HCT116 (cell line): ENCODE data around the gene HPCAL1. TPM values are rescaled to one million over a fixed set of nuclear protein-coding genes. Genes with fewer than 3 reads are reported as not detected.
A peak's percentile ranks its signal among the peaks of the same experiment; 100 is the strongest.

Experiments used
- ATAC-seq: fragments of 200-7000 bp; cut with Tn5 transposase; 2 replicates; pipeline ENCODE4 v1.9.1; 2020; ENCODE audit warnings: mild to moderate bottlenecking, moderate library complexity
- BruUV-seq: library from RNA; stranded (reverse); fragments of 400-500 nt; replicated peaks from 2 replicates; lab custom pipeline; 2021; lab: Mats Ljungman, UMichigan
- CTCF ChIA-PET: fragments of 300-600 bp; sonication (Branson Sonifier 250); formaldehyde crosslinking; loops from one replicate; lab custom pipeline; 2021; ENCODE audit warnings: antibody characterized with exemption; lab: Charles Lee
- POLR2A ChIA-PET: fragments of 300-600, 350-600 bp; sonication (Branson Sonifier 250); formaldehyde crosslinking; loops from one replicate; lab custom pipeline; 2021; ENCODE audit warnings: antibody characterized with exemption; lab: Charles Lee
- RAD21 ChIA-PET, 2 experiments: fragments of 300-600 bp; sonication (Branson Sonifier 250); formaldehyde crosslinking; loops; one replicate each; lab custom pipeline; 2023; ENCODE audit warnings: low total read pairs in 2 of 2; ENCODE audit not compliant: uncharacterized antibody in 2 of 2, unreplicated experiment in 2 of 2, low non-redundant PET in 1 of 2; lab: Charles Lee
- DNase-seq: peaks from one replicate; pipeline ENCODE4 v3.0.0-alpha.2; 2010; ENCODE audit warnings: low read depth, low spot score
- H2AFZ ChIP-seq: fragments of 200-600 bp; shearing (Covaris generic), sonication (generic); 2 replicates; pipeline ENCODE4 v1.6.1; 2017; ENCODE audit warnings: low read depth, mixed run types, mixed read lengths, antibody characterized with exemption, low read length; ENCODE audit not compliant: poor library complexity, severe bottlenecking
- H3K27ac ChIP-seq: 2 replicates; pipeline ENCODE4 v1.5.1; 2012; ENCODE audit warnings: low read depth, low read length
- H3K27me3 ChIP-seq: fragments of 200-600 bp; sonication (generic); 2 replicates; pipeline ENCODE4 v1.6.1; 2016; ENCODE audit warnings: mixed run types, low read length, mixed read lengths; ENCODE audit not compliant: insufficient read depth
- H3K36me3 ChIP-seq, 2 experiments: fragments of 200-500 bp in 1 of 2; fragments of 200-600 bp in 1 of 2; sonication (Bioruptor generic) in 1 of 2; sonication (generic) in 1 of 2; 2 replicates each; pipeline versions ENCODE4 v1.5.1 to v1.6.1; 2014 to 2016; ENCODE audit warnings: low read length in 2 of 2, inconsistent platforms in 1 of 2, mixed read lengths in 1 of 2, mixed run types in 1 of 2; ENCODE audit not compliant: insufficient read depth in 2 of 2, control insufficient read depth in 1 of 2
- H3K4me1 ChIP-seq, 2 experiments: fragments of 200-600 bp in 1 of 2; sonication (generic) in 1 of 2; 2 replicates each; pipeline versions ENCODE4 v1.5.1 to v1.6.1; 2012 to 2017; ENCODE audit warnings: low read length in 2 of 2, inconsistent platforms in 1 of 2, mild to moderate bottlenecking in 1 of 2, mixed read lengths in 1 of 2, mixed run types in 1 of 2, moderate library complexity in 1 of 2; ENCODE audit not compliant: insufficient read depth in 2 of 2, control insufficient read depth in 1 of 2
- H3K4me2 ChIP-seq: fragments of 200-600 bp; sonication (generic); 2 replicates; pipeline ENCODE4 v1.6.1; 2017; ENCODE audit warnings: mixed run types, low read length, mixed read lengths
- H3K4me3 ChIP-seq, 2 experiments: fragments of 200-600 bp in 1 of 2; sonication (generic) in 1 of 2; replicated peaks in 1 of 2; 2 replicates each; pipeline ENCODE4 v1.5.1; 2011 to 2016; ENCODE audit warnings: low read length in 2 of 2, control low read depth in 1 of 2, low read depth in 1 of 2, mild to moderate bottlenecking in 1 of 2, mixed read lengths in 1 of 2, mixed run types in 1 of 2
- H3K79me2 ChIP-seq: fragments of 200-600 bp; sonication (generic); 2 replicates; pipeline ENCODE4 v1.6.1; 2017; ENCODE audit warnings: mild to moderate bottlenecking, mixed run types, low read length, moderate library complexity, mixed read lengths; ENCODE audit not compliant: insufficient read depth
- H3K9ac ChIP-seq: fragments of 200-600 bp; sonication (generic); 2 replicates; pipeline ENCODE4 v1.6.1; 2016; ENCODE audit warnings: low read length, mixed read lengths
- H3K9me2 ChIP-seq: fragments of 200-600 bp; sonication (generic), shearing (Covaris generic); 2 replicates; pipeline ENCODE4 v1.6.1; 2017; ENCODE audit warnings: mixed run types, mild to moderate bottlenecking, moderate library complexity; ENCODE audit not compliant: insufficient read depth
- H3K9me3 ChIP-seq, 2 experiments: fragments of 200-500 bp in 1 of 2; fragments of 200-600 bp in 1 of 2; sonication (Bioruptor generic) in 1 of 2; sonication (generic) in 1 of 2; 2 replicates each; pipeline ENCODE4 v1.6.1; 2014 to 2017; ENCODE audit warnings: low read length in 2 of 2, mixed read lengths in 2 of 2, inconsistent platforms in 1 of 2, low read depth in 1 of 2, mild to moderate bottlenecking in 1 of 2, mixed run types in 1 of 2, moderate library complexity in 1 of 2; ENCODE audit not compliant: control insufficient read depth in 1 of 2, insufficient read depth in 1 of 2
- H4K20me1 ChIP-seq: fragments of 200-600 bp; sonication (generic), shearing (Covaris generic); 2 replicates; pipeline ENCODE4 v1.6.1; 2017; ENCODE audit warnings: mixed run types, mild to moderate bottlenecking, moderate library complexity; ENCODE audit not compliant: insufficient read depth
- CEBPB ChIP-seq: IDR thresholded peaks from 2 replicates; pipeline ENCODE4 v1.6.1; 2012; ENCODE audit warnings: low read depth
- CTCF ChIP-seq, 3 experiments: fragments of 200-600 bp in 1 of 3; sonication (generic) in 1 of 3; IDR thresholded peaks in 2 of 3; conservative IDR thresholded peaks in 1 of 3; 2 replicates each; pipeline ENCODE4 v1.5.1; 2012 to 2017; ENCODE audit warnings: low read depth in 2 of 3, low read length in 2 of 3, antibody characterized with exemption in 1 of 3, borderline replicate concordance in 1 of 3, control low read depth in 1 of 3, mild to moderate bottlenecking in 1 of 3, mixed read lengths in 1 of 3, mixed run types in 1 of 3, moderate library complexity in 1 of 3; ENCODE audit not compliant: insufficient read depth in 1 of 3
- EGR1 ChIP-seq: IDR thresholded peaks from 2 replicates; pipeline ENCODE4 v1.6.1; 2012; ENCODE audit warnings: low read depth
- ELF1 ChIP-seq: IDR thresholded peaks from 2 replicates; pipeline ENCODE4 v1.6.1; 2012; ENCODE audit warnings: low read depth, borderline replicate concordance
- JUND ChIP-seq: IDR thresholded peaks from 2 replicates; pipeline ENCODE4 v1.6.1; 2012
- MAX ChIP-seq: IDR thresholded peaks from 2 replicates; pipeline ENCODE4 v1.6.1; 2012
- POLR2A ChIP-seq: IDR thresholded peaks from 2 replicates; pipeline ENCODE4 v1.7.0; 2011; ENCODE audit warnings: borderline replicate concordance; ENCODE audit not compliant: insufficient read depth, insufficient read length; ENCODE audit errors: extremely low read depth
- POLR2AphosphoS5 ChIP-seq: IDR thresholded peaks from 2 replicates; pipeline ENCODE4 v1.6.1; 2011; ENCODE audit warnings: mild to moderate bottlenecking, low read depth, low read length, moderate library complexity
- REST ChIP-seq: IDR thresholded peaks from 2 replicates; pipeline ENCODE4 v1.6.1; 2012; ENCODE audit warnings: low read depth
- SIN3A ChIP-seq: IDR thresholded peaks from 2 replicates; pipeline ENCODE4 v1.6.1; 2012; ENCODE audit warnings: low read depth
- ZBTB33 ChIP-seq: IDR thresholded peaks from 2 replicates; pipeline ENCODE4 v1.6.1; 2011; ENCODE audit warnings: mild to moderate bottlenecking, low read length, moderate library complexity; ENCODE audit not compliant: insufficient replicate concordance; ENCODE audit errors: extremely low read depth
- intact Hi-C: fragments of 100-400 bp; cut with micrococcal nuclease; formaldehyde crosslinking; loops from 2 replicates; pipeline ENCODE4 v1.10.0; 2022
- total RNA-seq: library from RNA; stranded (reverse); gene quantifications from one replicate; pipeline ENCODE4 v1.2.1, GENCODE V29; 2021; ENCODE audit not compliant: unreplicated experiment

Gene HPCAL1
- total RNA-seq, 1 experiment from 2014 or later = 111 TPM

GRCh38 chr2:10471955-10472354 lies 169.3 kb downstream of the HPCAL1 start:
- H4K20me1 ChIP-seq = no peaks in the 10 kb centered on the region
- no peak overlapping the region for H3K27ac ChIP-seq
- TF ChIP-seq EGR1 = no peak
- TF ChIP-seq CEBPB = no peak
- no peak for TF ChIP-seq MAX
- no peak for TF ChIP-seq ELF1
- no peak for TF ChIP-seq ZBTB33
- ATAC-seq = peak; percentile 45; the same call in 1 of the 2 replicates
- no peaks in the 10 kb centered on the region for H3K79me2 ChIP-seq
- CTCF ChIA-PET = no interaction called here
- H3K9me3 ChIP-seq = no peaks in the 10 kb centered on the region
- RAD21 ChIA-PET = no interaction called here
- H3K9me2 ChIP-seq = no peaks in the 10 kb centered on the region
- H3K9ac ChIP-seq = no peak overlapping the region
- no peak overlapping the region for H2AFZ ChIP-seq
- H3K4me1 ChIP-seq = no peaks in the 10 kb centered on the region
- H3K4me3 ChIP-seq = no peak overlapping the region
- H3K27me3 ChIP-seq = no peaks in the 10 kb centered on the region
- no TSS peak for BruUV-seq
- DNase-seq = no peak
- H3K4me2 ChIP-seq = no peak overlapping the region
- POLR2A ChIA-PET = interaction anchor here (0.8 kb wide), 1 partner anchor 24 kb away, joined by 3 read pairs; the partner anchor contains the start of gene ODC1
- no peaks in the 10 kb centered on the region for H3K36me3 ChIP-seq
- intact Hi-C loops = no loop called here

- Histone ChIP-seq H3K9ac (no peak overlapping the region), H3K79me2 (no peaks in the 10 kb centered on the region), H3K27me3 (no peaks in the 10 kb centered on the region), H4K20me1 (no peaks in the 10 kb centered on the region), H3K9me3 (no peaks in the 10 kb centered on the region), H3K27ac (no peak overlapping the region), H3K36me3 (no peaks in the 10 kb centered on the region), H3K4me3 (no peak overlapping the region), H3K4me1 (no peaks in the 10 kb centered on the region), H3K9me2 (no peaks in the 10 kb centered on the region), H3K4me2 (no peak overlapping the region), H2AFZ (no peak overlapping the region)
- DNase-seq = no peak
- no TSS peak for BruUV-seq
- intact Hi-C loops = no loop called here
- TF ChIP-seq CTCF (IDR thresholded peaks at IDR 0.05 in 2 of 3, conservative IDR thresholded peaks at IDR 0.05 in 1 of 3; ENCODE audit: borderline replicate concordance in 1 of 3, insufficient read depth in 1 of 3, low read depth in 2 of 3, low read length in 2 of 3) (no peak), SIN3A (no peak), JUND (no peak), POLR2AphosphoS5 (no peak), REST (no peak), POLR2A (no peak)
- ChIA-PET CTCF (no interaction called here), POLR2A (no interaction called here), RAD21 (no interaction called here)
- no peak for ATAC-seq
These were observed 170.5 kb downstream of the HPCAL1 start for GRCh38 chr2:10473121-10473756.
